SK-N-SH (cell line): ENCODE data around the gene STK32C. TPM values are rescaled to one million over a fixed set of nuclear protein-coding genes. Genes with fewer than 3 reads are reported as not detected.

Experiments used
- CTCF ChIA-PET: fragments of 300-600, 350-600 bp; formaldehyde crosslinking; extraction: SDS; loops from one replicate; lab custom pipeline; 2021; lab: Yijun Ruan, JAX
- POLR2A ChIA-PET: fragments of 350-600 bp; sonication (Branson Sonifier 250); formaldehyde crosslinking; extraction: SDS; loops from one replicate; lab custom pipeline; 2020; ENCODE audit warnings: antibody characterized with exemption, inconsistent platforms; lab: Yijun Ruan, JAX
- DNase-seq: peaks from one replicate; pipeline ENCODE4 v3.0.0; 2012
- H2AFZ ChIP-seq: fragments of 200-600 bp; sonication (generic); 2 replicates; pipeline ENCODE4 v1.8.1; 2016; ENCODE audit warnings: antibody characterized with exemption, mild to moderate bottlenecking, low read depth
- H3F3A ChIP-seq: fragments of 200-600 bp; sonication (generic); replicated peaks from 2 replicates; pipeline ENCODE3; 2016; ENCODE audit warnings: antibody characterized with exemption, mild to moderate bottlenecking; ENCODE audit not compliant: insufficient read depth
- H3K27ac ChIP-seq, 2 experiments: fragments of 200-500 bp in 1 of 2; fragments of 200-600 bp in 1 of 2; sonication (Bioruptor generic) in 1 of 2; sonication (generic), shearing (Covaris generic) in 1 of 2; 2 replicates each; pipeline versions ENCODE4 v1.5.1 to v1.6.1; 2014 to 2016; ENCODE audit warnings: low read depth in 2 of 2, inconsistent platforms in 1 of 2, low read length in 1 of 2, mild to moderate bottlenecking in 1 of 2, mixed read lengths in 1 of 2
- H3K27me3 ChIP-seq: fragments of 200-600 bp; sonication (generic), shearing (Covaris generic); 2 replicates; pipeline ENCODE4 v1.6.1; 2016; ENCODE audit warnings: mixed run types; ENCODE audit not compliant: insufficient read depth
- H3K36me3 ChIP-seq, 2 experiments: fragments of 200-500 bp in 1 of 2; fragments of 200-600 bp in 1 of 2; sonication (Bioruptor generic) in 1 of 2; sonication (generic) in 1 of 2; replicated peaks in 1 of 2; 2 replicates each; pipeline versions ENCODE3 to v1.5.1; 2014 to 2016; ENCODE audit warnings: low read length in 1 of 2, mild to moderate bottlenecking in 1 of 2; ENCODE audit not compliant: insufficient read depth in 2 of 2, control insufficient read depth in 1 of 2
- H3K4me1 ChIP-seq, 2 experiments: fragments of 200-500 bp in 1 of 2; fragments of 200-600 bp in 1 of 2; sonication (Bioruptor generic) in 1 of 2; sonication (generic), shearing (Covaris generic) in 1 of 2; 2 replicates each; pipeline versions ENCODE4 v1.5.1 to v1.6.1; 2014 to 2016; ENCODE audit warnings: low read depth in 1 of 2, low read length in 1 of 2, mixed run types in 1 of 2; ENCODE audit not compliant: insufficient read depth in 2 of 2, control insufficient read depth in 1 of 2
- H3K4me2 ChIP-seq: fragments of 200-600 bp; sonication (generic), shearing (Covaris generic); 2 replicates; pipeline ENCODE4 v1.6.1; 2017; ENCODE audit warnings: mixed run types
- H3K4me3 ChIP-seq, 2 experiments: fragments of 200-500 bp in 1 of 2; fragments of 200-600 bp in 1 of 2; sonication (Bioruptor generic) in 1 of 2; sonication (generic), shearing (Covaris generic) in 1 of 2; 2 replicates each; pipeline versions ENCODE4 v1.5.1 to v1.8.1; 2014 to 2016; ENCODE audit warnings: low read depth in 2 of 2, inconsistent platforms in 1 of 2, low read length in 1 of 2, mild to moderate bottlenecking in 1 of 2, mixed read lengths in 1 of 2, moderate library complexity in 1 of 2
- H3K79me2 ChIP-seq: fragments of 200-600 bp; sonication (generic); 2 replicates; pipeline ENCODE4 v1.8.1; 2017; ENCODE audit warnings: mild to moderate bottlenecking; ENCODE audit not compliant: insufficient read depth
- H3K9ac ChIP-seq: fragments of 200-600 bp; sonication (generic); 2 replicates; pipeline ENCODE4 v1.6.1; 2017; ENCODE audit warnings: mixed run types
- H3K9me2 ChIP-seq: fragments of 200-600 bp; sonication (generic); 2 replicates; pipeline ENCODE4 v1.6.1; 2017; ENCODE audit warnings: mixed run types
- H3K9me3 ChIP-seq: fragments of 200-600 bp; sonication (generic); 2 replicates; pipeline ENCODE4 v1.6.1; 2017; ENCODE audit warnings: mixed run types, mild to moderate bottlenecking, moderate library complexity
- H4K20me1 ChIP-seq: fragments of 200-600 bp; sonication (generic); 2 replicates; pipeline ENCODE4 v1.6.1; 2017; ENCODE audit warnings: mild to moderate bottlenecking, mixed run types; ENCODE audit not compliant: insufficient read depth
- CHD2 ChIP-seq: fragments of 150-350 bp; IDR thresholded peaks from 2 replicates; pipeline ENCODE4 v1.6.1; 2018; ENCODE audit warnings: low read length; ENCODE audit not compliant: partially characterized antibody
- EP300 ChIP-seq, 2 experiments: IDR thresholded peaks; 2 replicates each; pipeline versions ENCODE4 v1.4.0 to v1.6.1; 2012; ENCODE audit warnings: borderline replicate concordance in 1 of 2, low read depth in 1 of 2, low read length in 1 of 2
- FOSL2 ChIP-seq: IDR thresholded peaks from 2 replicates; pipeline ENCODE4 v1.4.0; 2012; ENCODE audit warnings: low read depth, mild to moderate bottlenecking, moderate library complexity, borderline replicate concordance
- GABPA ChIP-seq: IDR thresholded peaks from 2 replicates; pipeline ENCODE4 v1.4.0; 2012; ENCODE audit warnings: low read depth, mild to moderate bottlenecking
- IRF3 ChIP-seq: fragments of 150-350 bp; IDR thresholded peaks from 2 replicates; pipeline ENCODE4 v1.6.1; 2016; ENCODE audit warnings: mild to moderate bottlenecking, low read depth, low read length
- MEF2A ChIP-seq: IDR thresholded peaks from 2 replicates; pipeline ENCODE4 v1.4.0; 2012; ENCODE audit warnings: low read depth, borderline replicate concordance
- POLR2AphosphoS5 ChIP-seq: IDR thresholded peaks from 2 replicates; pipeline ENCODE4 v1.6.1; 2012; ENCODE audit warnings: low read depth, low read length
- RCOR1 ChIP-seq: fragments of 150-350 bp; IDR thresholded peaks from 2 replicates; pipeline ENCODE4 v1.6.1; 2017; ENCODE audit warnings: antibody characterized with exemption, low read length
- TAF1 ChIP-seq: IDR thresholded peaks from 2 replicates; pipeline ENCODE4 v1.6.1; 2012; ENCODE audit warnings: low read depth, mild to moderate bottlenecking, low read length, moderate library complexity, borderline replicate concordance
- TCF12 ChIP-seq: IDR thresholded peaks from 2 replicates; pipeline ENCODE4 v1.4.0; 2012
- WGBS: methylation state at CpG from one replicate; pipeline ENCODE4 v1.1.6; 2017; ENCODE audit warnings: low lambda C conversion rate; 5-methylcytosine and 5-hydroxymethylcytosine counted together
- polyA plus RNA-seq, 3 experiments: library from polyadenylated mRNA; depleted of rRNA; stranded (reverse); fragments of >200 nt; gene quantifications; 2 replicates each; pipeline ENCODE4 v1.2.3, GENCODE V29; 2012
- TF ChIP-seq, protein P1 (sequence below): IDR thresholded peaks from 2 replicates; pipeline ENCODE4 v1.4.0; 2012; ENCODE audit warnings: low read depth
- TF ChIP-seq, protein P2 (sequence below): IDR thresholded peaks from 2 replicates; pipeline ENCODE4 v1.6.1; 2012; ENCODE audit warnings: mild to moderate bottlenecking, low read depth, low read length, moderate library complexity
- TF ChIP-seq, protein P3 (sequence below): fragments of 150-350 bp; IDR thresholded peaks from 2 replicates; pipeline ENCODE4 v1.6.1; 2017; ENCODE audit warnings: antibody characterized with exemption, low read length, low read depth, borderline replicate concordance
- TF ChIP-seq, protein P4 (sequence below): IDR thresholded peaks from 2 replicates; pipeline ENCODE4; 2012

Gene STK32C
- polyA plus RNA-seq, 1 of the 3 experiments (the other 2 are of a cell fraction), result 27.8 TPM

DNA sequence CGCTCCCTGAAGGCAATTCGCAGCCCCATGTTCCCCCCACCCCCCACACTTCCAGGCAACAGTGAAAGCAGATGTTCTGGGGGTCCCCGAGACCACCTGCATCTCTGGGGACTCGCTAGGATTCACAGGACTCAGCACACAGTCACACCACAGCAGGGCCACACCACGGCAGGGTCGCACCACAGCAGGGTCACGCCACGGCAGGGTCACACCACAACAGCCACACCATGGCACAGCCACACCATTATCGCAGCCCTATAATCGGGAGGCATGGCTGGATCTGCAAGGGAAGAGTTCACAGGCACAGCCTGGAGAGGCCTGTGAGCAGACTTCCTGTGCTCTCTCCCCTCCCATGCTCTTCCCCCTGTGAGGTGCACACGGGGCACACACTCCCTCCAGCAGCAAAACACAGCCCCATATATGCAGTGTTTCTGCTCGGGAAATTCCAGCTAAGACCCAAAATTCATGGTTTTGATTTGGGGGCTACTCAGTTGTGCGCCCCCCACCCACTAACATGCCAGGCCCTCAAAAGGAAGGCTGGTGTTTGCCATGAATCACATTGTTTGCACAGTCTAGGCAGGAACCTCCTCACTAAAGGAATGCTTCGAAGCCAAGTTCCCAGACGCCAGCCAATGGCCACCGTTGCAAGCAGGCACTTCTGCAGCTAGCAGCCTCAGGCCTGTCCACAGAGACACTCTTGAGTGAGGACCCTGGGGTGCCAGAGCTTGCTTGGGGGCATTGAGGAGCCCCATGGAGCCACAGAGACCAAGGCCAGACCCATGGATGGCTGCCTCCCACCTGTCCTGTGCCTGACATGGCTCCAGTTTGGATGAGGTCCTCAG lies 128.0 kb downstream of the STK32C start:
- POLR2A ChIA-PET, result no interaction called here
- H3F3A ChIP-seq, result no peaks in the 10 kb centered on the region

GRCh38 chr10:132178672-132179545 lies 128.8 kb downstream of the STK32C start:
- Histone ChIP-seq H3K9ac (no peak overlapping the region), H3K79me2 (no peaks in the 10 kb centered on the region), H3F3A (no peaks in the 10 kb centered on the region), H3K36me3 (no peaks in the 10 kb centered on the region), H2AFZ (no peak overlapping the region), H3K9me2 (no peaks in the 10 kb centered on the region), H3K4me1 (peaks cover 0 to 15% of the 10 kb centered on the region in 2 experiments; a peak in 1 of 4 replicates), H3K4me2 (no peak overlapping the region), H3K4me3 (no peak overlapping the region), H3K9me3 (no peaks in the 10 kb centered on the region), H3K27me3 (no peaks in the 10 kb centered on the region), H4K20me1 (no peaks in the 10 kb centered on the region), H3K27ac (no peak overlapping the region)
- ChIA-PET POLR2A (no interaction called here), CTCF (interaction anchor here (1.1 to 1.2 kb wide), 2 partner anchors 37 to 156 kb away, joined by 3 to 5 read pairs; no protein-coding TSS in a partner anchor)
- DNase-seq, result no peak
- WGBS, result 63% methylated on average over 20 of the region's 23 CpGs
- TF ChIP-seq TCF12 (no peak), MEF2A (no peak), POLR2AphosphoS5 (no peak), IRF3 (no peak), RCOR1 (no peak), GABPA (no peak), TAF1 (no peak), CHD2 (no peak)
- TF ChIP-seq, protein P1, sequence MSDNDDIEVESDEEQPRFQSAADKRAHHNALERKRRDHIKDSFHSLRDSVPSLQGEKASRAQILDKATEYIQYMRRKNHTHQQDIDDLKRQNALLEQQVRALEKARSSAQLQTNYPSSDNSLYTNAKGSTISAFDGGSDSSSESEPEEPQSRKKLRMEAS, result no peak
- TF ChIP-seq, protein P2, sequence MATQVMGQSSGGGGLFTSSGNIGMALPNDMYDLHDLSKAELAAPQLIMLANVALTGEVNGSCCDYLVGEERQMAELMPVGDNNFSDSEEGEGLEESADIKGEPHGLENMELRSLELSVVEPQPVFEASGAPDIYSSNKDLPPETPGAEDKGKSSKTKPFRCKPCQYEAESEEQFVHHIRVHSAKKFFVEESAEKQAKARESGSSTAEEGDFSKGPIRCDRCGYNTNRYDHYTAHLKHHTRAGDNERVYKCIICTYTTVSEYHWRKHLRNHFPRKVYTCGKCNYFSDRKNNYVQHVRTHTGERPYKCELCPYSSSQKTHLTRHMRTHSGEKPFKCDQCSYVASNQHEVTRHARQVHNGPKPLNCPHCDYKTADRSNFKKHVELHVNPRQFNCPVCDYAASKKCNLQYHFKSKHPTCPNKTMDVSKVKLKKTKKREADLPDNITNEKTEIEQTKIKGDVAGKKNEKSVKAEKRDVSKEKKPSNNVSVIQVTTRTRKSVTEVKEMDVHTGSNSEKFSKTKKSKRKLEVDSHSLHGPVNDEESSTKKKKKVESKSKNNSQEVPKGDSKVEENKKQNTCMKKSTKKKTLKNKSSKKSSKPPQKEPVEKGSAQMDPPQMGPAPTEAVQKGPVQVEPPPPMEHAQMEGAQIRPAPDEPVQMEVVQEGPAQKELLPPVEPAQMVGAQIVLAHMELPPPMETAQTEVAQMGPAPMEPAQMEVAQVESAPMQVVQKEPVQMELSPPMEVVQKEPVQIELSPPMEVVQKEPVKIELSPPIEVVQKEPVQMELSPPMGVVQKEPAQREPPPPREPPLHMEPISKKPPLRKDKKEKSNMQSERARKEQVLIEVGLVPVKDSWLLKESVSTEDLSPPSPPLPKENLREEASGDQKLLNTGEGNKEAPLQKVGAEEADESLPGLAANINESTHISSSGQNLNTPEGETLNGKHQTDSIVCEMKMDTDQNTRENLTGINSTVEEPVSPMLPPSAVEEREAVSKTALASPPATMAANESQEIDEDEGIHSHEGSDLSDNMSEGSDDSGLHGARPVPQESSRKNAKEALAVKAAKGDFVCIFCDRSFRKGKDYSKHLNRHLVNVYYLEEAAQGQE, result no peak

More for the DNA sequence above, 128.0 kb downstream of the STK32C start:
- WGBS, result 47% methylated on average over 9 of the region's 16 CpGs
- H3K9me3 ChIP-seq, result no peaks in the 10 kb centered on the region
- TF ChIP-seq, protein P3, sequence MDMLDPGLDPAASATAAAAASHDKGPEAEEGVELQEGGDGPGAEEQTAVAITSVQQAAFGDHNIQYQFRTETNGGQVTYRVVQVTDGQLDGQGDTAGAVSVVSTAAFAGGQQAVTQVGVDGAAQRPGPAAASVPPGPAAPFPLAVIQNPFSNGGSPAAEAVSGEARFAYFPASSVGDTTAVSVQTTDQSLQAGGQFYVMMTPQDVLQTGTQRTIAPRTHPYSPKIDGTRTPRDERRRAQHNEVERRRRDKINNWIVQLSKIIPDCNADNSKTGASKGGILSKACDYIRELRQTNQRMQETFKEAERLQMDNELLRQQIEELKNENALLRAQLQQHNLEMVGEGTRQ, result no peak
- TF ChIP-seq RCOR1 (no peak), FOSL2 (no peak), POLR2AphosphoS5 (no peak), EP300 (IDR thresholded peaks at IDR 0.05; ENCODE audit: borderline replicate concordance in 1 of 2, low read depth in 1 of 2, low read length in 1 of 2) (no peak)
- TF ChIP-seq, protein P4, sequence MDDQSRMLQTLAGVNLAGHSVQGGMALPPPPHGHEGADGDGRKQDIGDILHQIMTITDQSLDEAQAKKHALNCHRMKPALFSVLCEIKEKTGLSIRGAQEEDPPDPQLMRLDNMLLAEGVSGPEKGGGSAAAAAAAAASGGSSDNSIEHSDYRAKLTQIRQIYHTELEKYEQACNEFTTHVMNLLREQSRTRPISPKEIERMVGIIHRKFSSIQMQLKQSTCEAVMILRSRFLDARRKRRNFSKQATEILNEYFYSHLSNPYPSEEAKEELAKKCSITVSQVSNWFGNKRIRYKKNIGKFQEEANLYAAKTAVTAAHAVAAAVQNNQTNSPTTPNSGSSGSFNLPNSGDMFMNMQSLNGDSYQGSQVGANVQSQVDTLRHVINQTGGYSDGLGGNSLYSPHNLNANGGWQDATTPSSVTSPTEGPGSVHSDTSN, result no peak
- H3K9ac ChIP-seq, result no peak overlapping the region
- H3K4me2 ChIP-seq, result no peak overlapping the region
- H3K27me3 ChIP-seq, result no peaks in the 10 kb centered on the region
- H3K4me1 ChIP-seq, result peaks cover 0 to 15% of the 10 kb centered on the region in 2 experiments; a peak in 1 of 4 replicates
- no peaks in the 10 kb centered on the region for H4K20me1 ChIP-seq
- no peak overlapping the region for H3K27ac ChIP-seq
- CTCF ChIA-PET, result interaction anchor here (1.2 kb wide), 1 partner anchor 157 kb away, joined by 3 read pairs; no protein-coding TSS in a partner anchor
- DNase-seq, result no peak
- H2AFZ ChIP-seq, result no peak overlapping the region
- H3K9me2 ChIP-seq, result no peaks in the 10 kb centered on the region
- H3K36me3 ChIP-seq, result no peaks in the 10 kb centered on the region
- no peak overlapping the region for H3K4me3 ChIP-seq
- H3K79me2 ChIP-seq, result no peaks in the 10 kb centered on the region
